ENCODE results near the gene CTSK.
"Not testable (repeated sequence)": the region's sequence is repeated elsewhere in the genome, so short reads cannot be mapped to it uniquely, and the experiment has no call there.

The CTSK gene

GRCh38 chr1:150808121-150808520 lies at the start of gene CTSK:
CTSK (minus strand) TSS chr1:150808260; CDS start chr1:150806805, 1,455 bp downstream.
- Histone ChIP-seq H3K4me3 (ENCODE audit: low read depth, low read length) (no peak within 1 kb of the TSS), H3K36me3 (ENCODE audit: control insufficient read depth in 2 of 2, insufficient read depth in 1 of 2, low read length in 2 of 2) (peaks cover 5 to 18% of the 10 kb centered on the region in 2 experiments; a peak in 1 of 3 replicates), H3K4me1 (ENCODE audit: control insufficient read depth, insufficient read depth, low read length) (peaks cover 13% of the 10 kb centered on the region), H3K9me3 (ENCODE audit: control insufficient read depth, insufficient read depth, low read depth, low read length) (no peaks in the 10 kb centered on the region), H3K27ac (ENCODE audit: extremely low read depth, low read depth, low read length) (no peak within 1 kb of the TSS)
- ChIA-PET CTCF (interaction anchor here (1.9 kb wide), 1 partner anchor 247 kb away, joined by 8 read pairs; no protein-coding TSS in a partner anchor), POLR2A (no interaction called here)
- no peak for TF ChIP-seq ZNF549 (tag by site-specific recombination; IDR thresholded peaks at IDR 0.05)
- TF ChIP-seq GFI1B (tag by site-specific recombination; IDR thresholded peaks at IDR 0.05), result no peak
- no peak for TF ChIP-seq SCRT2 (tag by site-specific recombination; IDR thresholded peaks at IDR 0.05)
- no peak for TF ChIP-seq ZNF132 (tag by site-specific recombination; IDR thresholded peaks at IDR 0.05; ENCODE audit: borderline replicate concordance)
- TF ChIP-seq ZNF214 (tag by site-specific recombination; IDR thresholded peaks at IDR 0.05; ENCODE audit: borderline replicate concordance), result no peak

GRCh38 chr1:150852734-150853133 lies 44.7 kb upstream of the CTSK start:
- POLR2A ChIA-PET; H3K4me1 ChIP-seq (ENCODE audit: control insufficient read depth, insufficient read depth, low read length); H3K9me3 ChIP-seq (ENCODE audit: control insufficient read depth, insufficient read depth, low read depth, low read length); H3K27ac ChIP-seq (ENCODE audit: extremely low read depth, low read depth, low read length); H3K4me3 ChIP-seq (ENCODE audit: low read depth, low read length): not testable (repeated sequence)
- CTCF ChIA-PET, result interaction anchor here (0.6 kb wide), 1 partner anchor 41 kb away, joined by 3 read pairs; no protein-coding TSS in a partner anchor
- peaks cover 19 to 45% of the 10 kb centered on the region in 2 experiments; a peak in 2 of 3 replicates for H3K36me3 ChIP-seq (ENCODE audit: control insufficient read depth in 2 of 2, insufficient read depth in 1 of 2, low read length in 2 of 2)

GRCh38 chr1:150850801-150851362 lies 42.8 kb upstream of the CTSK start:
- H3K4me3 ChIP-seq (ENCODE audit: low read depth, low read length); H3K27ac ChIP-seq (ENCODE audit: extremely low read depth, low read depth, low read length); H3K4me1 ChIP-seq (ENCODE audit: control insufficient read depth, insufficient read depth, low read length); H3K9me3 ChIP-seq (ENCODE audit: control insufficient read depth, insufficient read depth, low read depth, low read length); CTCF ChIA-PET; POLR2A ChIA-PET: not testable (repeated sequence)
- peaks cover 14 to 40% of the 10 kb centered on the region in 2 experiments; a peak in 2 of 3 replicates for H3K36me3 ChIP-seq (ENCODE audit: control insufficient read depth in 2 of 2, insufficient read depth in 1 of 2, low read length in 2 of 2)

GRCh38 chr1:150846473-150847146 lies 38.5 kb upstream of the CTSK start:
- ChIA-PET POLR2A (no interaction called here), CTCF (no interaction called here)
- no peak overlapping the region for H3K4me3 ChIP-seq (ENCODE audit: low read depth, low read length)

GRCh38 chr1:150843474-150843873 lies 35.4 kb upstream of the CTSK start:
- CTCF ChIA-PET, result interaction anchor here (0.9 kb wide), 1 partner anchor 163 kb away, joined by 3 read pairs; no protein-coding TSS in a partner anchor
- Histone ChIP-seq H3K27ac (ENCODE audit: extremely low read depth, low read depth, low read length) (no peak overlapping the region), H3K36me3 (ENCODE audit: control insufficient read depth in 2 of 2, insufficient read depth in 1 of 2, low read length in 2 of 2) (peaks cover 0 to 27% of the 10 kb centered on the region in 2 experiments; a peak in 2 of 3 replicates), H3K4me3 (ENCODE audit: low read depth, low read length) (no peak overlapping the region), H3K9me3 (ENCODE audit: control insufficient read depth, insufficient read depth, low read depth, low read length) (no peaks in the 10 kb centered on the region), H3K4me1 (ENCODE audit: control insufficient read depth, insufficient read depth, low read length) (no peaks in the 10 kb centered on the region)
- TF ChIP-seq TRIM28 (IDR thresholded peaks at IDR 0.05; ENCODE audit: borderline replicate concordance, low read length) (no peak), ZNF155 (tag by site-specific recombination; IDR thresholded peaks at IDR 0.05) (no peak), ZNF174 (tag by site-specific recombination; IDR thresholded peaks at IDR 0.05) (no peak), ZNF768 (tag by site-specific recombination; IDR thresholded peaks at IDR 0.05) (no peak), CTCF (tag by site-specific recombination; IDR thresholded peaks at IDR 0.05) (no peak), ZNF707 (tag by site-specific recombination; IDR thresholded peaks at IDR 0.05) (no peak), ZNF18 (tag by site-specific recombination; IDR thresholded peaks at IDR 0.05) (no peak), ZNF133 (tag by site-specific recombination; IDR thresholded peaks at IDR 0.05) (no peak), GLI2 (tag by site-specific recombination; IDR thresholded peaks at IDR 0.05; ENCODE audit: borderline replicate concordance, low read depth) (no peak)
- POLR2A ChIA-PET, result no interaction called here

More at GRCh38 chr1:150846473-150847146, 38.5 kb upstream of the CTSK start:
- TF ChIP-seq ZNF146 (tag by site-specific recombination; IDR thresholded peaks at IDR 0.05) (peak; percentile 31; the same call in 1 of the 2 replicates), GLIS1 (tag by site-specific recombination; IDR thresholded peaks at IDR 0.05) (no peak), ZFP3 (tag by site-specific recombination; IDR thresholded peaks at IDR 0.05; ENCODE audit: low read depth) (no peak)
- peaks cover 0 to 13% of the 10 kb centered on the region in 2 experiments; a peak in 2 of 3 replicates for H3K36me3 ChIP-seq (ENCODE audit: control insufficient read depth in 2 of 2, insufficient read depth in 1 of 2, low read length in 2 of 2)
- no peaks in the 10 kb centered on the region for H3K4me1 ChIP-seq (ENCODE audit: control insufficient read depth, insufficient read depth, low read length)
- no peak overlapping the region for H3K27ac ChIP-seq (ENCODE audit: extremely low read depth, low read depth, low read length)
- H3K9me3 ChIP-seq (ENCODE audit: control insufficient read depth, insufficient read depth, low read depth, low read length), result no peaks in the 10 kb centered on the region

All from HEK293 (cell line).